Measurements from ENCODE around the gene ADM5. TPM values are rescaled to one million over a fixed set of nuclear protein-coding genes. Genes with fewer than 3 reads are reported as not detected.

Gene ADM5
- total RNA-seq, 1 experiment from 2014 or later, result 4.7 TPM

DNA sequence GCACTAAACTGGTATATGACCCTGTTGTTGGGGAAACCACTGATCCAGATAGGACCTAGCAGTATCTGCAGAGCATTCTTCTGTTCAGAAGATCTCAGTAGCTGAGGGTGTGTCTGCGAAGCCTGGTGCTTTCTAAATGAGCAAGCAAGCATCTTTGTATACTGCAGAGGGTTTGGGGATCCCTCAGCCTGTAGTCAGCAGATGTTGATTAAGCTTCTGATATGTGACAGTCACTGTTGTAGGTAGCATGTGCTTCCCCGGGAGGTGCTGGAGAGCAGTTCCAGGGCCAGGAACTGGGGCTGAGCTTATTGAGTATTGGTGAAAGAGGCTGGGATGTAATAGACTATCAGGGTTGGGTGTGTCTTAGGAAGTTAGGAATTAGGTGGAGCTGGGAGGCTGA lies 45.9 kb upstream of the ADM5 start:
- no peak for ATAC-seq
- Histone ChIP-seq H3K4me3 (ENCODE audit: low read depth in 2 of 2, low read length in 2 of 2) (no peak overlapping the region; a peak in 1 of 4 replicates), H3K27ac (ENCODE audit: low read length) (peak overlapping the region; percentile 91), H3K36me3 (ENCODE audit: control insufficient read depth, insufficient read depth, low read length) (peaks cover 4% of the 10 kb centered on the region; the same call in 1 of the 2 replicates), H3K9me3 (ENCODE audit: control insufficient read depth, insufficient read depth, low read depth, low read length) (no peaks in the 10 kb centered on the region), H3K4me1 (ENCODE audit: control insufficient read depth, insufficient read depth, low read length) (peaks cover 15% of the 10 kb centered on the region), H3K27me3 (ENCODE audit: control insufficient read depth, insufficient read depth, low read length) (no peaks in the 10 kb centered on the region)
- BruUV-seq (replicated peaks), result no TSS peak
- intact Hi-C loops (cut with micrococcal nuclease; ENCODE audit: unreplicated experiment) (no loop called here), in situ Hi-C loops (cut with HindIII; ENCODE audit: low pct_unique_long_range_greater_than_20kb, low sequenced_read_pairs) (no loop called here)
- DNase-seq (ENCODE audit: low read depth, low spot score), result no peak
- POLR2A ChIA-PET, result interaction anchor here (0.8 kb wide), 1 partner anchor 12 kb away, joined by 3 read pairs; no protein-coding TSS in a partner anchor
- no peak for TF ChIP-seq SIN3A (IDR thresholded peaks at IDR 0.05; ENCODE audit: borderline replicate concordance, insufficient read depth, low read depth, low read length)
- no peak for TF ChIP-seq POLR2AphosphoS5 (IDR thresholded peaks at IDR 0.05; ENCODE audit: low read depth, low read length)
- TF ChIP-seq, protein P1, sequence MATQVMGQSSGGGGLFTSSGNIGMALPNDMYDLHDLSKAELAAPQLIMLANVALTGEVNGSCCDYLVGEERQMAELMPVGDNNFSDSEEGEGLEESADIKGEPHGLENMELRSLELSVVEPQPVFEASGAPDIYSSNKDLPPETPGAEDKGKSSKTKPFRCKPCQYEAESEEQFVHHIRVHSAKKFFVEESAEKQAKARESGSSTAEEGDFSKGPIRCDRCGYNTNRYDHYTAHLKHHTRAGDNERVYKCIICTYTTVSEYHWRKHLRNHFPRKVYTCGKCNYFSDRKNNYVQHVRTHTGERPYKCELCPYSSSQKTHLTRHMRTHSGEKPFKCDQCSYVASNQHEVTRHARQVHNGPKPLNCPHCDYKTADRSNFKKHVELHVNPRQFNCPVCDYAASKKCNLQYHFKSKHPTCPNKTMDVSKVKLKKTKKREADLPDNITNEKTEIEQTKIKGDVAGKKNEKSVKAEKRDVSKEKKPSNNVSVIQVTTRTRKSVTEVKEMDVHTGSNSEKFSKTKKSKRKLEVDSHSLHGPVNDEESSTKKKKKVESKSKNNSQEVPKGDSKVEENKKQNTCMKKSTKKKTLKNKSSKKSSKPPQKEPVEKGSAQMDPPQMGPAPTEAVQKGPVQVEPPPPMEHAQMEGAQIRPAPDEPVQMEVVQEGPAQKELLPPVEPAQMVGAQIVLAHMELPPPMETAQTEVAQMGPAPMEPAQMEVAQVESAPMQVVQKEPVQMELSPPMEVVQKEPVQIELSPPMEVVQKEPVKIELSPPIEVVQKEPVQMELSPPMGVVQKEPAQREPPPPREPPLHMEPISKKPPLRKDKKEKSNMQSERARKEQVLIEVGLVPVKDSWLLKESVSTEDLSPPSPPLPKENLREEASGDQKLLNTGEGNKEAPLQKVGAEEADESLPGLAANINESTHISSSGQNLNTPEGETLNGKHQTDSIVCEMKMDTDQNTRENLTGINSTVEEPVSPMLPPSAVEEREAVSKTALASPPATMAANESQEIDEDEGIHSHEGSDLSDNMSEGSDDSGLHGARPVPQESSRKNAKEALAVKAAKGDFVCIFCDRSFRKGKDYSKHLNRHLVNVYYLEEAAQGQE (IDR thresholded peaks at IDR 0.05; ENCODE audit: insufficient read depth in 1 of 2, low read depth in 2 of 2, low read length in 1 of 2), result no peak
- CTCF ChIA-PET, result no interaction called here

DNA sequence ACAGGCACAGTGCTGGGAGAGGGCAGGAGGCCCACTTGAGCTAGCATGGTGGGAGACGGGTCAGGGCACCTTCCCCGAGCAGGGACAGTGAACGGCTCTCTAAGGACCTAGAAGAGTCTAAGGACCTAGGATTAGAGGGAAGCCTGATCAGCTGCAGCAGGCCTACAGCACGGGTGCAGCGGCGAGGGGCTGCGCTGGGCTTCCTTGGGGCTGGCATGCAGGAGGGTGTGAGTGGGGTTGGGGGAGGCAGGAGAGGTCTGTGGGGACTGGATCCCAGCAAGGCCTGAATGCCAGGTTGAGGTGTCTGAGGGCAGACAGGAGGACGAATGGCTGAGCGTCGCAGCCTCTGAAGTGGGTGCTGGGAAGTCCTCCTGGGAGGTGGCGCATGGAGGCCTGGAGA lies 43.8 kb upstream of the ADM5 start:
- ATAC-seq, result no peak
- CTCF ChIA-PET, result interaction anchor here (0.6 kb wide), 1 partner anchor 118 kb away, joined by 4 read pairs; the partner anchor contains the start of gene RCN3
- intact Hi-C loops (cut with micrococcal nuclease; ENCODE audit: unreplicated experiment), result no loop called here

More for the DNA sequence above, 43.8 kb upstream of the ADM5 start:
- H3K4me1 ChIP-seq (ENCODE audit: control insufficient read depth, insufficient read depth, low read length), result peaks cover 13% of the 10 kb centered on the region
- POLR2A ChIA-PET, result no interaction called here
- peaks cover 4% of the 10 kb centered on the region; the same call in 1 of the 2 replicates for H3K36me3 ChIP-seq (ENCODE audit: control insufficient read depth, insufficient read depth, low read length)
- no peak overlapping the region for H3K27ac ChIP-seq (ENCODE audit: low read length)
- no peaks in the 10 kb centered on the region for H3K27me3 ChIP-seq (ENCODE audit: control insufficient read depth, insufficient read depth, low read length)
- H3K9me3 ChIP-seq (ENCODE audit: control insufficient read depth, insufficient read depth, low read depth, low read length), result no peaks in the 10 kb centered on the region
- TF ChIP-seq, protein P1 (IDR thresholded peaks at IDR 0.05; ENCODE audit: insufficient read depth in 1 of 2, low read depth in 2 of 2, low read length in 1 of 2), result no peak
- TF ChIP-seq, protein P2, sequence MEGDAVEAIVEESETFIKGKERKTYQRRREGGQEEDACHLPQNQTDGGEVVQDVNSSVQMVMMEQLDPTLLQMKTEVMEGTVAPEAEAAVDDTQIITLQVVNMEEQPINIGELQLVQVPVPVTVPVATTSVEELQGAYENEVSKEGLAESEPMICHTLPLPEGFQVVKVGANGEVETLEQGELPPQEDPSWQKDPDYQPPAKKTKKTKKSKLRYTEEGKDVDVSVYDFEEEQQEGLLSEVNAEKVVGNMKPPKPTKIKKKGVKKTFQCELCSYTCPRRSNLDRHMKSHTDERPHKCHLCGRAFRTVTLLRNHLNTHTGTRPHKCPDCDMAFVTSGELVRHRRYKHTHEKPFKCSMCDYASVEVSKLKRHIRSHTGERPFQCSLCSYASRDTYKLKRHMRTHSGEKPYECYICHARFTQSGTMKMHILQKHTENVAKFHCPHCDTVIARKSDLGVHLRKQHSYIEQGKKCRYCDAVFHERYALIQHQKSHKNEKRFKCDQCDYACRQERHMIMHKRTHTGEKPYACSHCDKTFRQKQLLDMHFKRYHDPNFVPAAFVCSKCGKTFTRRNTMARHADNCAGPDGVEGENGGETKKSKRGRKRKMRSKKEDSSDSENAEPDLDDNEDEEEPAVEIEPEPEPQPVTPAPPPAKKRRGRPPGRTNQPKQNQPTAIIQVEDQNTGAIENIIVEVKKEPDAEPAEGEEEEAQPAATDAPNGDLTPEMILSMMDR (IDR thresholded peaks at IDR 0.05), result no peak
- TF ChIP-seq POLR2AphosphoS5 (IDR thresholded peaks at IDR 0.05; ENCODE audit: low read depth, low read length) (no peak), TCF7L2 (IDR thresholded peaks at IDR 0.05; ENCODE audit: low read depth, low read length) (no peak), SIN3A (IDR thresholded peaks at IDR 0.05; ENCODE audit: borderline replicate concordance, insufficient read depth, low read depth, low read length) (no peak)
- no peak for DNase-seq (ENCODE audit: low read depth, low spot score)
- no peak overlapping the region for H3K4me3 ChIP-seq (ENCODE audit: low read depth in 2 of 2, low read length in 2 of 2)
- BruUV-seq (replicated peaks), result no TSS peak
- in situ Hi-C loops (cut with HindIII; ENCODE audit: low pct_unique_long_range_greater_than_20kb, low sequenced_read_pairs), result no loop called here

All from Panc1 (cell line).